Stimulated activated CD4-positive, alpha-beta T cell treated with anti-CD3 and anti-CD28 coated beads, Interleukin-15, amount 100 ng/mL, for 1 hour (primary cell): Measurements from ENCODE around the gene MTMR2.

Source experiments
- DNase-seq, 2 donors: peaks; one replicate each; pipeline ENCODE4 v3.0.0-alpha.2; 2020; ENCODE audit warnings: low read depth in 1 of 2, low spot score in 1 of 2

MTMR2 gene

GRCh38 chr11:95918720-95919119 is 5.2 kb downstream of the MTMR2 start:
- no peak for DNase-seq

DNA sequence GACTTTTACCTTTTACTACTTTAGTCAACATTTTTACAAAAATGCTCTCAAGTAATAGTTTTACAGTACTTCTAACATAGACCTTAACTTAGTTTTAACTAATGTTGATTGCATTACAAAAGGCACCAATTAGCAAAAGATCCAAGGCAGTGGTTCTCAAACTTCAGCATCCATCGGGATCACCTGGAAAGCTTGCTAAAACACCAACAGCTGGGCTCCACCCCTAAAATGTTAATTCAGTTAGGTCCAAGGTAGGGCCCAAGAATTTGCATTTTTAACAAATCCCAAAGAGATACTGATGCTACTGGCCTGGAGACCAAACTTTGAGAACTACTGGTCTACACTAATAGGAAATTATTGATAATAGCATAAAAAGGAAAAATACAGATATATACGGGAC is 5.9 kb downstream of the MTMR2 start:
- DNase-seq: no peak

DNA sequence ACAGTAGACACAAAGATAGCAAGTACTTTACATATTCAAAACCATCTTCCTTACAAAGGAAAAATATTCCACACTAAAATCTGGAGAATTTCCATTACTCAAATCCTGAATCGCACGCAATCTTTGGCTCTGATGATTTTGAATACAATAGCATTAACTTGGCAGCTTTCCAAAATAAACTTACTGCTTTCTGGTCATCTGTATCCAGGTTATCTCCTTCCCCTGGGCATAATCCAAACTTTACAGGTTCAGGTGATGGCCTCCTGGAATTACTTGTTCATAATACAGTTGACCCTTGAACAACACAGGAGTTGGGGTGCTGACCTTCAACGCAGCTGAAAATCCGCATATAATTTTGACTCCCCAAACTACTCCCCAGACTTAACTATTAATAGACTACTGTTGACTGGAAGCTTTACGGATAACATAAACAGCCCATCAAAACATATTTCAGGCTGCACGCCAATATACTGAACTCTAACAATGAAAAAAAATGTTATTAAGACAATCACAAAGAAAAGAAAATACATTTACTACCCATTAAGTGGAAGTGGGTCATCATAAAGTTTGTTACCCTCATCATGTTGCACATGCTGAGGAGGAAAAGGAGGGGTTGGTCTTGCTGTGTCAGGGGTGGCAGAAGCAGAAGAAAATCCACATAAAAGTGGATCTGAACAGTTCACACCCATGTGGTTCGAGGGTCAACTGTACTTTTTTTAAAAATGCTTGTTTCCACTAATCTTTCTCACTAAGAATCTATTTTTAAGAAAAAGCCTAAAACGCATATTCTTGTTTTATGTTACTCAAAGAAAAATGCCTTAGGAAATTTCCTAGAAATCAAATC is 6.5 kb downstream of the MTMR2 start:
- DNase-seq: no peak

DNA sequence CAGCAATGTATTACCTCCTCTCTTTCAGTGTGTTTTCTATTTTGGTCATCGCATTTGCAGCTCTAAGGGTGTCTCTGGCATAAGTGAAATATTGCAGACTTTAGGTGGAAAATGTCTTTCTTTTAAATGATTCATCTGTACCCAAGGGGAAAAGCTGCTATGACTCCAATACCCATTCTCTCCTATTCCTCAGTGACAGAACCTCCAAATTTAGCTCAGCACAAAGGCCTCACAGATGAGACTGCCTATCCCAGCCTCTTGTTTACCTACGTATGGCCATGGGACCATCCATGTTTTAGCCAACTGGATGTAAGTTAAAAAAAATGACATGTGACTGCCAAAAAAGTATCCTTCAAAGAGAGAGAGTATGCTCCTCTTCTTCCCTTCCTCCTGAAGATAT is 7.9 kb downstream of the MTMR2 start:
- no peak for DNase-seq

GRCh38 chr11:95915051-95915450 is 8.9 kb downstream of the MTMR2 start:
- DNase-seq: no peak

DNA sequence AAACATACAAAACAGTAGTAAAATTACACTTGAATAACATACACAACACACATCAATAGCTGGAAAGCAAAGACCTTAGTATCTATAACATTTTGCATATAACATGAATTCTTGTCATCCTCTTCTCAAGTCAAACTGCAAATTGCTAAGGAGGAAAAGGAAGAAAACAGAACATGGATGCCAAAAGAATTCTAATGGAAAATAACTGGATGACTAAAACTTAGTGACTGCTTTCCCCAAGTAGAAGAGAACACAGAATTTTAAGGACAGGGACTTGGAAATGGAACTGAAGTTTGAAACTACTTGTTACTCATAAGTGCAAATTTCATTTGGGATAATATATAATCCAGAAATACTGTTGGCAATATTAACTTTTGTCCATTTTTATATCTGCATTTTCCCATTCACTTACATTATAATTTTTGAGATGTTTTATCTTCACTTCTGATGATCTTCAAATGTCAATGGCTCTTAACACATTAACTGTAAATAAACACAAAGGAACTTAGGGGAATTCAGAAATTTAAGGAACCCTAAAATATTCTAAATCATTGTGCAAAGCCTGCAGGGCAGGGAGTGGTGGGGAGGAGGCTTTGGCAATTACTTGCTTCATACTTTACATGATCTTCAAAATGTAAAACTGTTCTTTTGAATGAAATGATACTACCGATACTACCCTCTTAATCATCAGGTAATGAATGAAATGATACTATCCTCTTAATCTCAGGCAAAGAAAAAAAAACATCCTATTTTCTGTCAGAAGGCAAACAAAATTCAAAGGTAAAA is 9.9 kb downstream of the MTMR2 start:
- no peak for DNase-seq

GRCh38 chr11:95912902-95913560 is 10.9 kb downstream of the MTMR2 start:
- no peak for DNase-seq

GRCh38 chr11:95911369-95911759 is 12.5 kb downstream of the MTMR2 start:
- DNase-seq: no peak

- DNase-seq: no peak
These were observed 13.1 kb downstream of the MTMR2 start for GRCh38 chr11:95910638-95911368.

- DNase-seq: no peak
These were observed 15.1 kb downstream of the MTMR2 start for GRCh38 chr11:95908826-95909225.

- no peak for DNase-seq
These were observed 16.4 kb downstream of the MTMR2 start for GRCh38 chr11:95907476-95907875.

DNA sequence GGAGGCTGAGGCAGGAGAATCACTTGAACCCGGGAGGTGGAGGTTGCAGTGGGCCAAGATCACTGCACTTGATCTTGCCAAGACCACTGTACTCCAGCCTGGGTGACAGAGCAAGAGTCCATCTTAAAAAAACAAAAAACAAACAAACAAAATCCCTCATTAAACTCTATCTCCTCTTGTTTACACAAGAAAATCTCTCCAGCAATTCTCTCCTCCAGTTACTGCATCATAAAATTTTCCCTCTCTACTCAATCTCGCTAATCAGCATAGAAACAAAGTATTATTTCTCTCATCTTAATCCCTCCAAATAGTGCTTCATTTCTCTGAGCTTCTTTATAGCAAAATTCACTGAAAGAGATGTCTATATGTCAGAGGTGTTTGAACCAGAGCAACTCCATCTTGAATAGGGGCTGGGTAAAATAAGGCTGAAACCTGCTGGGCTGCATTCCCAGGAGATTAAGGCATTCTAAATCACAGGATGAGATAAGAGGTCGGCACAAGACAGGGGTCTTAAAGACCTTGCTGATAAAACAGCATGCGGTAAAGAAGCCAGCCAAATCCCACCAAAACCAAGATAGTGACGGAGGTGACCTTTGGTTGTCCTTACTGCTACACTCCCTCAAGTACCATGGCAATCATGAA is 19.8 kb downstream of the MTMR2 start:
- no peak for DNase-seq

- DNase-seq: no peak
These were observed 25.1 kb downstream of the MTMR2 start for GRCh38 chr11:95898782-95899181.

DNA sequence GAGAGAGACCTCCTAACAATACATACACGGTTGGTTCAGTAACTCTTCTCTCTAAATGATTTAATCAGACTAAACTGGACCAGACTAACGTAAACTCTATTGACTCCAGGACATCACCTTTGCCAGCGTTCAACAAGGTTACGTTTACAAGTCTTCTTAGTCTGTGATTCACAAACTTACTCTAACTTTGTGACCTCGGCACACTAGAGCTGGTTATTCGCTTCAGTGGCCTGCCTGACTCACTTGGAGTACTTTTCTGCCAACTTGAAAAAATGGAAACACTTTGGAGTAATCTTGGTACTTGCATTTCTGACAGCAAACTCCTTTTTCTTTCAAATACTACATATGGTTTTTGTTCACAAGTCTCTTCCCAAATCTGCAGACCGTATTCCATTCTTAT is 26.2 kb downstream of the MTMR2 start:
- DNase-seq: no peak

GRCh38 chr11:95895815-95896214 is 28.1 kb downstream of the MTMR2 start:
- DNase-seq: no peak

- DNase-seq: no peak
These were observed 30.9 kb downstream of the MTMR2 start for GRCh38 chr11:95892892-95893570.

GRCh38 chr11:95892492-95892891 is 31.4 kb downstream of the MTMR2 start:
- DNase-seq: no peak

DNA sequence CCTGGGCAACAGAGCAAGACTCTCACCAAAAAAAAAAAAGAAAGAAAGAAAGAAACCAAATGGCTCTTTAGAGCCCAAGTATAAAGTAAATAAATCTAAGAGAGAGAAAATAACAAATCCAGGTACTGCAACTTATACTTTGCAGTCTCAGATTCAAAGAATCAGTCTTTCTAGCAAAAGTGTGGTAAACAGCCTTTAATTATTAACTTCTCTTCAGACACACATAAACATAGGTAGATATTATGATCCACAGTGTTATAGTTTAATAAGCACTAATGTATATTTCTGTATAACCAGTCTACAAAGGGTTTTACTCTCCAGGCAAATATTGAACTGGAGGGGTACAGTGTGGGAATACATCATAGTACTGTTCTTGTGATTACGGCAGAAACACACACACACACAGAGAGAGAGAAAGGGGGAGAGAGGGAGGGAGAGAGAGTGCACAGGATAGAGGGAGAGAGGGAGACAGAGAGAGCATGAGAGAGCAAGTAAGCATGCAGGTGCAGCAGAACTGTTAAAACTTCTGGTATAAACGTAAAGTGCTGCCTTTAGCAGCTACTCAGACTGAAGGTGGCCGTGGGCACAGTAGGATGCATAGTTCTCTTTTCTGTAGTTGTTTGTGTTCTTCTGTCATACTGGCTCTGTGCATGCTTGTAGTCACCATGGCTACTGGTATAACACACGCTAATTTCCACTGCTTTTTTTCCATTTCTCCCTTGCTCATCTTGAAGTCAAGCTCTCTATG is 32.3 kb downstream of the MTMR2 start:
- DNase-seq: no peak

- DNase-seq: no peak
These were observed 35.1 kb downstream of the MTMR2 start for GRCh38 chr11:95888852-95889251.

DNA sequence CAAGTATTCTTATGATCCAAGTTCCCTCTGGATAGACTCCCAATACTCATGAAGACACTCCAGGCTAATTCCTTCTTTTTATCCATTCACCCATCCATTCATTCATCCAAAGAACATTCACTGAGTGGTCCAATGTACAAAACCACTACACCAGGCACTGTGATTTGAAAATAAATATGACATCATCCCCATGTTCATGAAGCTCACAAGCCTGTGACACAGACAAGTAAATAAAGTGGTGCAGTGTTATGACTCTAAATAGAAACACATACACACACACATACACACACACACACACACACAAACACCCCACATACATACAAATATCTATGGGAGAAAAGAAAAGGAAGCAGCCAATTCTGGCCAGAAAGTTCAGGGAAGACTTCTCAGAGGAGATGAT is 35.5 kb downstream of the MTMR2 start:
- DNase-seq: no peak
